Panc1 (cell line): Measurements from ENCODE around the gene STARD9. TPM values are rescaled to one million over a fixed set of nuclear protein-coding genes. Genes with fewer than 3 reads are reported as not detected.

Experiments
- ATAC-seq: fragments of 200-7000 bp; cut with Tn5 transposase; 2 replicates; pipeline ENCODE4 v1.9.1; 2020; ENCODE audit warnings: mild to moderate bottlenecking, moderate library complexity
- BruUV-seq: library from RNA; stranded (reverse); fragments of 400-500 nt; replicated peaks from 2 replicates; lab custom pipeline; 2021; lab: Mats Ljungman, UMichigan
- CTCF ChIA-PET: fragments of 300-600 bp; sonication (Branson Sonifier 250); formaldehyde crosslinking; loops from one replicate; lab custom pipeline; 2022; ENCODE audit warnings: antibody characterized with exemption; lab: Charles Lee
- POLR2A ChIA-PET: fragments of 300-600 bp; sonication (Branson Sonifier 250); formaldehyde crosslinking; loops from one replicate; lab custom pipeline; 2022; ENCODE audit warnings: antibody characterized with exemption; lab: Charles Lee
- DNase-seq: peaks from one replicate; pipeline ENCODE4 v3.0.0-alpha.2; 2010; ENCODE audit warnings: low read depth, low spot score
- H3K27ac ChIP-seq: 2 replicates; pipeline ENCODE4 v1.5.1; 2011; ENCODE audit warnings: mild to moderate bottlenecking, low read length, inconsistent platforms
- H3K27me3 ChIP-seq: fragments of 200-500 bp; sonication (Bioruptor generic); 2 replicates; pipeline ENCODE4 v1.6.0; 2014; ENCODE audit warnings: low read length, inconsistent platforms; ENCODE audit not compliant: control insufficient read depth, insufficient read depth
- H3K36me3 ChIP-seq: fragments of 200-500 bp; sonication (Bioruptor generic); 2 replicates; pipeline ENCODE4 v1.5.1; 2014; ENCODE audit warnings: inconsistent platforms, mild to moderate bottlenecking, low read length, moderate library complexity; ENCODE audit not compliant: control insufficient read depth, insufficient read depth
- H3K4me1 ChIP-seq: 2 replicates; pipeline ENCODE4 v1.5.1; 2011; ENCODE audit warnings: inconsistent platforms, mild to moderate bottlenecking, low read length, moderate library complexity; ENCODE audit not compliant: control insufficient read depth, insufficient read depth
- H3K4me3 ChIP-seq, 2 experiments: 2 replicates each; pipeline ENCODE4 v1.5.1; 2011 to 2012; ENCODE audit warnings: low read depth in 2 of 2, low read length in 2 of 2, mild to moderate bottlenecking in 2 of 2, inconsistent platforms in 1 of 2, moderate library complexity in 1 of 2
- H3K9me3 ChIP-seq: fragments of 200-500 bp; sonication (Bioruptor generic); 2 replicates; pipeline ENCODE4 v1.5.1; 2014; ENCODE audit warnings: low read depth, mild to moderate bottlenecking, inconsistent platforms, low read length, moderate library complexity; ENCODE audit not compliant: control insufficient read depth, insufficient read depth
- CTCF ChIP-seq: fragments of 450-650 bp; IDR thresholded peaks from 2 replicates; pipeline ENCODE4 v1.5.1; 2017; ENCODE audit warnings: mild to moderate bottlenecking
- POLR2AphosphoS5 ChIP-seq: IDR thresholded peaks from 2 replicates; pipeline ENCODE4 v1.6.1; 2012; ENCODE audit warnings: mild to moderate bottlenecking, low read depth, low read length, moderate library complexity
- REST ChIP-seq, 2 experiments: IDR thresholded peaks; 2 replicates each; pipeline ENCODE4 v1.6.1; 2011 to 2012; ENCODE audit warnings: low read depth in 2 of 2, control low read depth in 1 of 2, low read length in 1 of 2, mild to moderate bottlenecking in 1 of 2, moderate library complexity in 1 of 2; ENCODE audit not compliant: insufficient read depth in 1 of 2
- SIN3A ChIP-seq: IDR thresholded peaks from 2 replicates; pipeline ENCODE4 v1.6.1; 2012; ENCODE audit warnings: low read depth, mild to moderate bottlenecking, low read length, moderate library complexity, borderline replicate concordance; ENCODE audit not compliant: insufficient read depth
- TCF7L2 ChIP-seq: IDR thresholded peaks from 2 replicates; pipeline ENCODE4 v1.6.1; 2011; ENCODE audit warnings: mild to moderate bottlenecking, low read depth, low read length, inconsistent platforms
- in situ Hi-C: cut with HindIII; loops from 2 replicates; pipeline ENCODE4 v1.10.0; 2016; ENCODE audit warnings: low sequenced_read_pairs, low pct_unique_long_range_greater_than_20kb
- intact Hi-C: fragments of 100-400 bp; cut with micrococcal nuclease; formaldehyde crosslinking; loops from one replicate; pipeline ENCODE4 v1.10.0; 2022; ENCODE audit not compliant: unreplicated experiment
- total RNA-seq: library from RNA; stranded (reverse); gene quantifications from one replicate; pipeline ENCODE4 v1.2.1, GENCODE V29; 2021; ENCODE audit not compliant: unreplicated experiment

The STARD9 gene
- total RNA-seq, 1 experiment from 2014 or later = 13.4 TPM

- Histone ChIP-seq H3K4me1 (no peaks in the 10 kb centered on the region), H3K9me3 (no peaks in the 10 kb centered on the region), H3K27ac (no peak overlapping the region), H3K36me3 (no peaks in the 10 kb centered on the region), H3K27me3 (no peaks in the 10 kb centered on the region), H3K4me3 (no peak overlapping the region)
- CTCF ChIA-PET = no interaction called here
- TF ChIP-seq SIN3A = no peak
- in situ Hi-C loops = no loop called here
- no TSS peak for BruUV-seq
- ATAC-seq = no peak
- POLR2A ChIA-PET = no interaction called here
- no peak for DNase-seq
- intact Hi-C loops = no loop called here
Observed at GRCh38 chr15:42605796-42606195, 30.4 kb downstream of the STARD9 start.

DNA sequence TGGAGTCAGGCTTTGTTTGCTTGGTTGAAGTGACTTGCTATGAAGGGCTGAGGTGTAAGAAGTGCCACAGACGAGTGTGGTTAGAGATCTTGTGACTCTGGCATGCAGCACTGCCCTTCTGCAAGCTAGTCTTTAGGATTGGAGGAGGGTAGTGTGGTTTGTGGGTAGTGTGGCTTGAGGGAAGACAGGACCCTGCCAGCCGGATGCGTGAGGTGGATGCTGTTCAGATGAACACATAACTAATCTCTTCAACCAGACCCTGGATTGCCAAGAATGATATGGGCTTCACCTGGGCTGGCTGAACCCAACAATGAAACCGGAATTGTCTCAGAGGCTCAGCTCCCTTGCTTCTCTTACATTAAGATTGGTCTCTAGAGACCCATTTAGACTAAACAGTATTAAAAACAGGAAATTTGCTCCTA, 32.7 kb downstream of the STARD9 start:
- BruUV-seq = no TSS peak

DNA sequence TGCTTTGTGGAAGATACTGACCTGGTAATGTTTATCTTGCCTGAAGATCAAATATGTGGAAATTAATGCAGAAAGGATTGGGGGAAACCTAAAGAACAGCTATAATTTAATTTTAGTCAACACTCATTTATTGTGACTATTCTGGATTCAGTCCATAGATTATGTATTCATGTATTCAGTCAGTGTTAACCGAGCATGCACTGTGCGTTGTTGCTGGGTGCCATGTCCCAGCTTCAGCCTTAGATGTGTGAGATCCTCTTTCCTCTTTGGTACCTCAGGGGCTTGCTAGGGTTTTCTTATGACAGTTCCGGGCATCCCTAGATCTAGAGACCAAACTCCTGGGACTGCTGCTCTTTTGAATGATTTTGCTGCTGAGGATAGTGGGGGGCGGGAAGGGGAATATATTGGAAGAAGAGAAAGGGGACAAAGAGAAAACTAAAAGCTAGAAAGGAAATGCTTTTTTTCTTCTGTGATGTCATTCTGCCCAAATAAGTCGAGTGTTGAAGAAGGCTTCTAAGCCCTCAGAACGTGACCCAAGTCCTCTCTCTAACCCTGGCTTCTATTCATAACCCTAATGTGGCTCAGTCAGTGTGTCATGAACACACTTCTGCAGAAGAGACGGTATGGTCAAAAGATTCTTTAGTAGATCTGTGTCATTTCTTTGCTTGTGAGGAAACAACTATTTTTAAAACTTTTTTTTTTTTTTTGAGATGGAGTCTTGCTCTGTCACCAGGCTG, 33.5 kb downstream of the STARD9 start:
- ChIA-PET CTCF (no interaction called here), POLR2A (interaction anchor here (0.5 kb wide), 1 partner anchor 17 kb away, joined by 3 read pairs; no protein-coding TSS in a partner anchor)
- in situ Hi-C loops = no loop called here
- H3K36me3 ChIP-seq = no peaks in the 10 kb centered on the region
- no peaks in the 10 kb centered on the region for H3K9me3 ChIP-seq
- no peak overlapping the region for H3K4me3 ChIP-seq
- BruUV-seq = no TSS peak
- ATAC-seq = no peak
- no peak for TF ChIP-seq SIN3A
- TF ChIP-seq REST (IDR thresholded peaks at IDR 0.05; ENCODE audit: insufficient read depth in 1 of 2, low read depth in 2 of 2, low read length in 1 of 2) = no peak
- no peak for TF ChIP-seq POLR2AphosphoS5
- TF ChIP-seq TCF7L2 = no peak
- no peak for TF ChIP-seq CTCF
- H3K27ac ChIP-seq = no peak overlapping the region
- no peaks in the 10 kb centered on the region for H3K27me3 ChIP-seq
- no peaks in the 10 kb centered on the region for H3K4me1 ChIP-seq
- DNase-seq = no peak
- intact Hi-C loops = no loop called here

More for the DNA sequence above, 32.7 kb downstream of the STARD9 start:
- ChIA-PET POLR2A (no interaction called here), CTCF (no interaction called here)
- ATAC-seq (no peak; the same call in 1 of the 2 replicates), DNase-seq (no peak)
- TF ChIP-seq POLR2AphosphoS5 = no peak
- no peak for TF ChIP-seq SIN3A
- no peak for TF ChIP-seq CTCF
- H3K4me3 ChIP-seq = no peak overlapping the region
- intact Hi-C loops = no loop called here
- no peaks in the 10 kb centered on the region for H3K36me3 ChIP-seq
- in situ Hi-C loops = no loop called here
- no peaks in the 10 kb centered on the region for H3K27me3 ChIP-seq
- no peak overlapping the region for H3K27ac ChIP-seq
- no peaks in the 10 kb centered on the region for H3K4me1 ChIP-seq
- no peaks in the 10 kb centered on the region for H3K9me3 ChIP-seq
